Tibial artery (tissue), 4 donors: ENCODE results near the gene CUL3.
"Not testable (repeated sequence)": the region's sequence is repeated elsewhere in the genome, so short reads cannot be mapped to it uniquely, and the experiment has no call there.

Experiments
- DNase-seq, 2 donors: peaks; one replicate each; pipeline ENCODE4 v3.0.0-alpha.2; 2019
- H3K27ac ChIP-seq, 2 donors: fragments of 200-600 bp; sonication (generic) in 1 of 2; 1 replicate in 1 of 2; 2 replicates in 1 of 2; pipeline ENCODE4 v1.5.1; 2018 to 2019; ENCODE audit warnings: mild to moderate bottlenecking in 1 of 2
- H3K27me3 ChIP-seq, 2 donors: fragments of 200-600 bp; sonication (generic) in 1 of 2; one replicate each; pipeline versions ENCODE4 v1.5.1 to v1.6.0; 2016 to 2019
- H3K36me3 ChIP-seq, 3 donors: fragments of 200-600 bp; sonication (generic) in 2 of 3; one replicate each; pipeline ENCODE4 v1.5.1; 2016 to 2019; ENCODE audit warnings: mild to moderate bottlenecking in 2 of 3
- H3K4me1 ChIP-seq, 4 donors: fragments of 200-600 bp; sonication (generic) in 2 of 4; 1 replicate in 3 of 4; 2 replicates in 1 of 4; pipeline ENCODE4 v1.5.1; 2016 to 2019
- H3K4me3 ChIP-seq, 2 donors: fragments of 200-600 bp; sonication (generic) in 1 of 2; 1 replicate in 1 of 2; 2 replicates in 1 of 2; pipeline ENCODE4 v1.5.1; 2018 to 2019; ENCODE audit warnings: mild to moderate bottlenecking in 2 of 2
- H3K9me3 ChIP-seq, 3 donors: fragments of 200-600 bp; sonication (generic) in 1 of 3; one replicate each; pipeline ENCODE4 v1.5.1; 2016 to 2019
- intact Hi-C: fragments of 100-400 bp; cut with DNase I; formaldehyde crosslinking; loops from one replicate; pipeline ENCODE4 v1.15.0; 2023; ENCODE audit warnings: low total_unique reads
- TF ChIP-seq, protein P1 (sequence below), 2 experiments: fragments of 200-600 bp in 1 of 2; fragments of 450-650 bp in 1 of 2; IDR thresholded peaks; one replicate each; pipeline ENCODE4 v1.5.1; 2017 to 2019; ENCODE audit warnings: antibody characterized with exemption in 2 of 2, mild to moderate bottlenecking in 1 of 2, moderate library complexity in 1 of 2

The CUL3 gene

DNA sequence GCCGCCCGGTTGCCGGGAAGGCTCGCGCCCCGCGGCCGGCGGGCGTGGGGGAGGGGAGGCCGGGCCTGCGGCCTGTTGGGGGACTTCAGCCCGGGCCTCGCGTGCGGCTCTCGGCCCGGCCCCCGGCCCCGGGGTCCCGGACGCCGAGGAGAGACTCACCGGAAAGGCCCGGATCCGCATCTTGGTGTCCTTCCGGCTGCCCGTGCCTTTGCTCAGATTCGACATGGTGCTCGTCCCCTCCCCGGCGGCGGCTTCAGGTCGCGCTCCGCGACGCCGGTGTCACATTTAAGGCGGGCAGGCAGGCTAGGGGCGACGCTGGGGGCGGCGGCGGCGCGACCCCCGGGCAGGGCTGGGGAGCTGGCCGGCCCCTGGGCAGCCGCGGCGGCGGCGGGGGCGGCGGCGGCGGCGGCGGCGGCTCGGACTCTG is 365 bp downstream of the CUL3 start:
- H3K27me3 ChIP-seq, result no peaks in the 10 kb centered on the region
- H3K4me1 ChIP-seq, result peaks cover 0 to 40% (median 20%) of the 10 kb centered on the region in 4 donors
- peak overlapping the region; percentile 92 to 93 for H3K27ac ChIP-seq
- peak overlapping the region; percentile 86 for H3K4me3 ChIP-seq
- peak; percentile 30 to 78 for DNase-seq
- TF ChIP-seq, protein P1, sequence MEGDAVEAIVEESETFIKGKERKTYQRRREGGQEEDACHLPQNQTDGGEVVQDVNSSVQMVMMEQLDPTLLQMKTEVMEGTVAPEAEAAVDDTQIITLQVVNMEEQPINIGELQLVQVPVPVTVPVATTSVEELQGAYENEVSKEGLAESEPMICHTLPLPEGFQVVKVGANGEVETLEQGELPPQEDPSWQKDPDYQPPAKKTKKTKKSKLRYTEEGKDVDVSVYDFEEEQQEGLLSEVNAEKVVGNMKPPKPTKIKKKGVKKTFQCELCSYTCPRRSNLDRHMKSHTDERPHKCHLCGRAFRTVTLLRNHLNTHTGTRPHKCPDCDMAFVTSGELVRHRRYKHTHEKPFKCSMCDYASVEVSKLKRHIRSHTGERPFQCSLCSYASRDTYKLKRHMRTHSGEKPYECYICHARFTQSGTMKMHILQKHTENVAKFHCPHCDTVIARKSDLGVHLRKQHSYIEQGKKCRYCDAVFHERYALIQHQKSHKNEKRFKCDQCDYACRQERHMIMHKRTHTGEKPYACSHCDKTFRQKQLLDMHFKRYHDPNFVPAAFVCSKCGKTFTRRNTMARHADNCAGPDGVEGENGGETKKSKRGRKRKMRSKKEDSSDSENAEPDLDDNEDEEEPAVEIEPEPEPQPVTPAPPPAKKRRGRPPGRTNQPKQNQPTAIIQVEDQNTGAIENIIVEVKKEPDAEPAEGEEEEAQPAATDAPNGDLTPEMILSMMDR (IDR thresholded peaks at IDR 0.05), result no peak
- intact Hi-C loops, result no loop called here
- no peaks in the 10 kb centered on the region for H3K36me3 ChIP-seq
- H3K9me3 ChIP-seq, result no peaks in the 10 kb centered on the region

DNA sequence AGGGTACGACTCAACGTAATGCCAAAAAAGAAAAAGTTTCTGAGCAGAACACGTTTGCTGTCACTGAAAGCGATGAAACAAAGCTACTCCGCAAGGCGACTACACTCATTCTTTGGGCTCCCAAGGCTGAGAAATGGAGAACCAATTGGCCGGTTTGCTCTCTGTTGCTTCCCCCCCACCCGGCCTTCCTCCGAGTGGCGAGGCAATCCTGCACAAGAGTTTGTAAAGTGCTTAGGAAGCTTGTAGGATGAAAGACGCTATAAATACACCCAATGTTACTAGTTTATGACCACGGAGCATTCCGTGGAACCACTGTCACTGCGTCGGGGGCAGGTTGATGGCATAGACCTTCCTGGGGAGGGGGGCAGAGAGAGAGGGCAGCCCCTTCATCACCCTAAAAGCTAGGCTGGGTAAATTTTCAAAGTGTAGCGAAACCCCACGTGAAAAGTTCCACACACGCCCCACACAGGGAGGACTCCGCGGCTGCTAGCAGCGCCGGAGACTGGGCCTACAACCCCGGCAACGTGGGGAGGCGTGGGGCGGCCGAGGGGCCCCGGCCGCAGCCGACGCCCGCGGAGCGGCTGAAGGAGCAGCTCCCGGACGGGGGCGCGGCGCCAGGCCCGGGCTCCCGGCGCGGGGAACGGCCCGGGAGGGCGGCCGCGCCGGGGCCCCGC is 915 bp downstream of the CUL3 start:
- peak overlapping the region; percentile 92 to 93 for H3K27ac ChIP-seq
- no peaks in the 10 kb centered on the region for H3K27me3 ChIP-seq
- TF ChIP-seq, protein P1 (IDR thresholded peaks at IDR 0.05), result no peak
- H3K36me3 ChIP-seq, result no peaks in the 10 kb centered on the region
- peaks cover 0 to 46% (median 23%) of the 10 kb centered on the region in 4 donors for H3K4me1 ChIP-seq
- intact Hi-C loops, result no loop called here
- no peaks in the 10 kb centered on the region for H3K9me3 ChIP-seq
- H3K4me3 ChIP-seq, result peak overlapping the region; percentile 86
- DNase-seq, result peak in 1 of 2 donors; percentile 38

GRCh38 chr2:224583033-224583432 is 2.1 kb downstream of the CUL3 start:
- H3K4me1 ChIP-seq, result peaks cover 0 to 58% (median 24%) of the 10 kb centered on the region in 4 donors
- H3K4me3 ChIP-seq, result peak overlapping the region; percentile 86
- H3K9me3 ChIP-seq, intact Hi-C loops, H3K27ac ChIP-seq, H3K36me3 ChIP-seq, DNase-seq, H3K27me3 ChIP-seq: not testable (repeated sequence)

DNA sequence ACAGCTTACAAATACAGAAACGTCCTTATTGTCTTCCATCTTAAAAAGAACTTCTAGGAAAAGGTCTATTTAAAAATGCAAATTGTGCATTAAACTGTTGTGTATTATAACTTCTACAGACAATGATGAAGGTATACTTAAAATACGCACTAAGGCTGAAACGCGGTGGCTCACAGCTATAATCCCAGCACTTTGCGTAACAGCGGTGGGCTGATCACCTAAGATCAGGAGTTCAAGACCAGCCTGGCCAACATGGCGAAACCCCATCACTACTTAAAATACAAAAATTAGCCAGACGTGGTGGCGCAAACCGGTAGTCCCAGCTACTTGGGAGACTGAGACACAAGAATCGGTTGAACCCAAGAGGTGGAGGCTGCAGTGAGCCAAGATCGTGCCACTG is 4.9 kb downstream of the CUL3 start:
- Histone ChIP-seq H3K4me1 (peaks cover 0 to 86% (median 30%) of the 10 kb centered on the region in 4 donors), H3K9me3 (no peaks in the 10 kb centered on the region)
- intact Hi-C loops, result no loop called here

DNA sequence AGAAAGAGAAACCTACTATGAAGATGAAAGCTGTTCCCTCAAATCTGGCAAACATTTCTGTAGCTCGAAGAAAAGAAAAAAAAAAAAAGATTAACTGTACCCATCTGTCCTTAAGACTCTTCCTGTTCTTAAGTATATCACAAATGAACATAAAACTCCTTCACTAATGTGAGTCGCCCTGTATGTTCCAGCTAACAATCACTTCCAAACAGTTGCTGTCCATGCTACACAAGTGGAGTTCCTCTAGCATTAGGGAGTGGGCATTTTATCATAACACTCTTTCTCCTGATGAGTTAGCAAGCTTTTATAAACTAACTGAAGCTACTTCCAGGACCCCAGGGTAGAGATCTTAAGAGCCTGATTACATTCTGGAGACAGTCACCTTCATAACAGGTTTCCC is 5.8 kb downstream of the CUL3 start:
- TF ChIP-seq, protein P1 (IDR thresholded peaks at IDR 0.05), result no peak
- peaks cover 0 to 94% (median 35%) of the 10 kb centered on the region in 4 donors for H3K4me1 ChIP-seq
- intact Hi-C loops, result loop anchor here (10.0 kb wide), 1 partner anchor 55 kb away; no protein-coding TSS in a partner anchor
- no peak overlapping the region for H3K27ac ChIP-seq
- H3K9me3 ChIP-seq, result no peaks in the 10 kb centered on the region
- H3K27me3 ChIP-seq, result no peaks in the 10 kb centered on the region
- DNase-seq, result no peak
- no peaks in the 10 kb centered on the region for H3K36me3 ChIP-seq
- H3K4me3 ChIP-seq, result no peak overlapping the region

More for the DNA sequence above, 4.9 kb downstream of the CUL3 start:
- Histone ChIP-seq H3K27me3 (no peaks in the 10 kb centered on the region), H3K27ac (no peak overlapping the region), H3K4me3 (no peak overlapping the region), H3K36me3 (no peaks in the 10 kb centered on the region)
- TF ChIP-seq, protein P1 (IDR thresholded peaks at IDR 0.05), result no peak
- no peak for DNase-seq

DNA sequence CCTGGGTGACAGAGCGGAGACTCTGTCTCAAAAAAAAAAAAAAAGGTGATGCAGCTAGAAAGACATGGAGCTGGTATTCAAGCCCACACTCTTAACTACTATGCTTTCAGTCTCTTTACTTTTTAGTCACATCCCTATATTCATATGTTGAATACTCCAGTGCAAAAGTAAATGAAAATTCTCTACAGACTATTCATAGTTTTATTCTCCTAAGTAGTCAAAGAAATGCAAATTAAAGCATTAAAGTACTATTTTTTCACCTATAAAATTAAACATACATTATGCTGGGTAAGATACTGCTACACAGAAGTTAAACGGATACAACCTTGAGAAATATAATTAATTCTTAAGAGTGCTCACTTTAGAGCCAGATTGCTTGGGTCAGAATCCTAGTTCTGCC is 7.6 kb downstream of the CUL3 start:
- Histone ChIP-seq H3K27me3 (no peaks in the 10 kb centered on the region), H3K36me3 (no peaks in the 10 kb centered on the region), H3K9me3 (no peaks in the 10 kb centered on the region), H3K27ac (no peak overlapping the region), H3K4me3 (no peak overlapping the region), H3K4me1 (peaks cover 0 to 96% (median 26%) of the 10 kb centered on the region in 4 donors)
- TF ChIP-seq, protein P1 (IDR thresholded peaks at IDR 0.05), result no peak
- intact Hi-C loops, result loop anchor here (10.0 kb wide), 1 partner anchor 53 kb away; no protein-coding TSS in a partner anchor
- DNase-seq, result no peak
